ENCODE results near the gene THSD7A. TPM values are rescaled to one million over a fixed set of nuclear protein-coding genes. Genes with fewer than 3 reads are reported as not detected.

The THSD7A gene
- total and polyA plus RNA-seq, 11 donors: 0.11 to 5.2 (median 1.1) TPM

DNA sequence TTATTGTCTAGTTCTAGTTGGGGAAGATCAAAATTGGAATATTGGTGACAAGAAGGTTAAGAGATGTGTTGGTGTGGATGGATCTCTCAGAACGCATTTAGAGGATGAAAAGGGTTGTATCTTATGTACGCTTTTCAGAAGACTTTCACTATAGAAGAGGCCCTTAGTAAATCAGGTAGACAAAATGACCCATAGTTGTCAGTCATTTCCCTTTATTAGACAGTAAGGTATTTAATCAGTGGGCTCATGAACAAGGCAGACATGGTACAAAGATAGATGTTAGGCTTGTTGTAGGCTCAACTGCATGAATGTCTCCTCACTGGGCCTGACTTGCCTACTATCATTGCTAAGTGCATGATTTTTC lies 499.2 kb downstream of the THSD7A start:
- intact Hi-C loops (cut with DNase I): loop anchor here in 1 of 10 donors (5.0 kb wide), 1 partner anchor 321 kb away; no protein-coding TSS in a partner anchor
- no peak for ATAC-seq
- no peak for DNase-seq
- peaks cover 0 to 3% (median 0%) of the 10 kb centered on the region in 12 donors for H3K9me3 ChIP-seq
- no peak for TF ChIP-seq CTCF (IDR thresholded peaks at IDR 0.05)
- no peak for TF ChIP-seq POLR2A (IDR thresholded peaks at IDR 0.05)
- H3K27ac ChIP-seq: no peak overlapping the region
- H3K4me3 ChIP-seq: no peak overlapping the region
- no peaks in the 10 kb centered on the region for H3K36me3 ChIP-seq
- 90 to 94% (median 91%) methylated on average over 2 of the region's 2 CpGs for WGBS, 4 donors
- no peaks in the 10 kb centered on the region for H3K27me3 ChIP-seq
- no peaks in the 10 kb centered on the region for H3K4me1 ChIP-seq

GRCh38 chr7:11332186-11332864 lies 499.7 kb downstream of the THSD7A start:
- no peak for DNase-seq
- no peak for ATAC-seq
- Histone ChIP-seq H3K36me3 (no peaks in the 10 kb centered on the region), H3K27ac (no peak overlapping the region), H3K9me3 (peaks cover 0 to 3% (median 0%) of the 10 kb centered on the region in 12 donors), H3K4me1 (no peaks in the 10 kb centered on the region), H3K4me3 (no peak overlapping the region), H3K27me3 (no peaks in the 10 kb centered on the region)
- WGBS, 4 donors: 89 to 94% (median 91%) methylated on average over 4 of the region's 4 CpGs
- intact Hi-C loops (cut with DNase I): loop anchor here in 1 of 10 donors (5.0 kb wide), 1 partner anchor 320 kb away; no protein-coding TSS in a partner anchor
- TF ChIP-seq POLR2A (IDR thresholded peaks at IDR 0.05): no peak
- TF ChIP-seq CTCF (IDR thresholded peaks at IDR 0.05): no peak

- ATAC-seq: no peak
- Histone ChIP-seq H3K9me3 (peaks cover 0 to 3% (median 0%) of the 10 kb centered on the region in 12 donors), H3K27me3 (no peaks in the 10 kb centered on the region), H3K36me3 (no peaks in the 10 kb centered on the region), H3K4me3 (no peak overlapping the region), H3K4me1 (no peaks in the 10 kb centered on the region), H3K27ac (no peak overlapping the region)
- intact Hi-C loops (cut with DNase I): loop anchor here in 1 of 10 donors (5.0 kb wide), 1 partner anchor 319 kb away; no protein-coding TSS in a partner anchor
- TF ChIP-seq POLR2A (IDR thresholded peaks at IDR 0.05) (no peak), CTCF (IDR thresholded peaks at IDR 0.05) (no peak)
- no peak for DNase-seq
- WGBS, 4 donors: 78 to 80% (median 79%) methylated on average over 8 of the region's 8 CpGs
Measured at GRCh38 chr7:11331128-11332102, 500.6 kb downstream of the THSD7A start.

GRCh38 chr7:11330717-11331116 lies 501.3 kb downstream of the THSD7A start:
- Histone ChIP-seq H3K36me3 (no peaks in the 10 kb centered on the region), H3K27ac (no peak overlapping the region), H3K4me1 (no peaks in the 10 kb centered on the region), H3K27me3 (no peaks in the 10 kb centered on the region), H3K9me3 (peaks cover 0 to 3% (median 0%) of the 10 kb centered on the region in 12 donors), H3K4me3 (no peak overlapping the region)
- intact Hi-C loops (cut with DNase I): loop anchor here in 1 of 10 donors (5.0 kb wide), 1 partner anchor 318 kb away; no protein-coding TSS in a partner anchor
- TF ChIP-seq POLR2A (IDR thresholded peaks at IDR 0.05) (no peak), CTCF (IDR thresholded peaks at IDR 0.05) (no peak)
- no peak for ATAC-seq
- 68 to 79% (median 70%) methylated on average over 3 of the region's 3 CpGs for WGBS, 4 donors
- DNase-seq: no peak

Measured in heart left ventricle (tissue), 16 donors.